MM.1S (cell line): Measurements from ENCODE around the gene CAMK2N1.

ENCODE experiments used
- CTCF ChIP-seq: fragments of 300-600 bp; sonication (generic); IDR thresholded peaks from 2 replicates; pipeline ENCODE4 v1.5.1; 2016; ENCODE audit warnings: antibody characterized with exemption, low read length, mixed read lengths
- EZH2phosphoT487 ChIP-seq: fragments of 300-600 bp; sonication (generic); IDR thresholded peaks from 2 replicates; pipeline ENCODE4 v1.6.1; 2018; ENCODE audit warnings: antibody characterized with exemption, low read length

GRCh38 chr1:20493839-20494608 is 8.0 kb upstream of the CAMK2N1 start:
- TF ChIP-seq CTCF (peak; percentile 96), EZH2phosphoT487 (no peak)
